H1 (cell line): Measurements from ENCODE around the gene SRPX.

Experiments
- CTCF ChIP-seq, 3 experiments: IDR thresholded peaks; 1 replicate in 2 of 3; 2 replicates in 1 of 3; pipeline versions ENCODE4 v1.5.1 to v1.6.1; 2011; ENCODE audit warnings: low read length in 3 of 3, mild to moderate bottlenecking in 3 of 3, inconsistent platforms in 2 of 3, low read depth in 1 of 3, moderate library complexity in 1 of 3; ENCODE audit not compliant: insufficient read depth in 1 of 3; ENCODE audit errors: control extremely low read depth in 1 of 3
- EZH2 ChIP-seq: fragments of 200-600 bp; sonication (generic); IDR thresholded peaks from 2 replicates; pipeline ENCODE4 v1.7.1; 2012; ENCODE audit warnings: low read depth, mild to moderate bottlenecking, moderate library complexity, low read length, inconsistent platforms; ENCODE audit not compliant: severe bottlenecking
- NRF1 ChIP-seq: IDR thresholded peaks from 2 replicates; pipeline ENCODE4 v1.6.1; 2011; ENCODE audit warnings: mild to moderate bottlenecking, low read depth, low read length, improper control_type of control experiment
- PHF8 ChIP-seq: fragments of 200-600 bp; sonication (generic); conservative IDR thresholded peaks from 2 replicates; pipeline ENCODE4 v1.7.1; 2012; ENCODE audit warnings: low read depth, mild to moderate bottlenecking, inconsistent platforms, low read length, moderate library complexity
- SIN3A ChIP-seq, 2 experiments: IDR thresholded peaks in 1 of 2; conservative IDR thresholded peaks in 1 of 2; 2 replicates each; pipeline ENCODE4 v1.6.1; 2011 to 2012; ENCODE audit warnings: low read length in 2 of 2, improper control_type of control experiment in 1 of 2, low read depth in 1 of 2, mild to moderate bottlenecking in 1 of 2
- SP1 ChIP-seq: IDR thresholded peaks from 2 replicates; pipeline ENCODE4 v1.6.1; 2011; ENCODE audit warnings: low read depth, low read length
- TEAD4 ChIP-seq: IDR thresholded peaks from 2 replicates; pipeline ENCODE4 v1.6.1; 2012; ENCODE audit warnings: low read depth, low read length, inconsistent platforms, mixed read lengths

- TF ChIP-seq PHF8 (no peak), NRF1 (no peak), CTCF (IDR thresholded peaks at IDR 0.05; ENCODE audit: control extremely low read depth in 1 of 3, insufficient read depth in 1 of 3, low read depth in 1 of 3, low read length in 3 of 3) (no peak), EZH2 (no peak), SP1 (no peak), TEAD4 (no peak), SIN3A (conservative IDR thresholded peaks at IDR 0.05 in 1 of 2, IDR thresholded peaks at IDR 0.05 in 1 of 2; ENCODE audit: low read depth in 1 of 2, low read length in 2 of 2) (no peak)
Measured at GRCh38 chrX:38240541-38240940, 19.9 kb upstream of the SRPX start.
